IPS DF 19.7 (cell line): ENCODE results near the gene KTN1.

Experiments
- DNase-seq: peaks from one replicate; pipeline ENCODE4 v3.0.0-alpha.2; 2013; ENCODE audit warnings: low read depth, low spot score

The KTN1 gene

DNA sequence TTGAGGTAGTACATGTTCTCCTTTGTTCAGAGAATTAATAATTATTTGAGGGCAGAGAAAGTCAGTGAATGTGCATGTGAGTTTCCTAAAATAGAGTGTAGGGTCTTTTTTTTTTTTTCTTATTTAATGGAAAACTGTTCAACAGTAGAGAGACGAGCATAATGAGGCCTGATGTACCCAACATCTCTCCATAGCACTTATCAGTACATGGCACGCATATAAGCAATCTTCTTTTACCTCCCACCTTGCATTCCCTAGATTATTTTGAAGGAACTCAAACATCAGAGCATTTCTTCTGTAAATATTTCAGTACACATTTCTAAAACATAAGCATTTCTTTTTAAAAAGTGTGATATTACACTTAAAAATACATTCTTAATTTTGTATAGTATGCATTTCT lies 87.8 kb downstream of the KTN1 start:
- DNase-seq: no peak

DNA sequence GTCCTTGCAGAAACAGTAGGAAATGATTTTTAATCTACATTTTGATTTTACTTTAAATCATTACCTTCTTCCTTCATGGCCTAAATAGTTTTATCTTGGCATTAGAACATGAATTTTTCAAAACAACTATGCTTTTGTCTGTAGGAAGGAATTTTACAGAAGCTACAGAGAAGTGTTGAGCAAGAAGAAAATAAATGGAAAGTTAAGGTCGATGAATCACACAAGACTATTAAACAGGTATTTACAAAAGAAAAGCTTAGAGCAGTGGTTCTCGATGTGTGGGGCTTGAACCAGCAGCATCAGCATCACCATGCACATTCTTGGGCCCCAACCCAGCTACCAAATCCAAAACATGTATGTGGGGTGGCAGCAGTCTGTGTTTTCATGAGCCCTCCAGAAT lies 91.6 kb downstream of the KTN1 start:
- DNase-seq: no peak

DNA sequence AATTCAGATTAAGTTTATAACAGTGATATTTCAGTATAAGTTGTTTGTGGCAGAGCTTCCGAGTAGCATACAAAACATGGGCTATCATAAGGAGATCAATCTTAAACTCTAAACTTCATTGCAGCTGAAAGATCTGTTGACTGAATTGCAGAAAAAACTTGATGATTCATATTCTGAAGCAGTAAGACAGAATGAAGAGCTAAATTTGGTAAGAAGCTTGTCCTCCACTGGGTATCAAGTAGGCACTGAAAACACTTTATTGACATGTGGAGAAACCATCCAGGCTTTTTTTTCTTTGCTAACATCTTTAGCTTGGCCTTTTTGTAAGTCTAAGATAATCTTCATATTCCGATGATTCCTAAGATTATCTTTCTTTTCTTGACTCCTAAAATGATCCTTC lies 93.0 kb downstream of the KTN1 start:
- no peak for DNase-seq

DNA sequence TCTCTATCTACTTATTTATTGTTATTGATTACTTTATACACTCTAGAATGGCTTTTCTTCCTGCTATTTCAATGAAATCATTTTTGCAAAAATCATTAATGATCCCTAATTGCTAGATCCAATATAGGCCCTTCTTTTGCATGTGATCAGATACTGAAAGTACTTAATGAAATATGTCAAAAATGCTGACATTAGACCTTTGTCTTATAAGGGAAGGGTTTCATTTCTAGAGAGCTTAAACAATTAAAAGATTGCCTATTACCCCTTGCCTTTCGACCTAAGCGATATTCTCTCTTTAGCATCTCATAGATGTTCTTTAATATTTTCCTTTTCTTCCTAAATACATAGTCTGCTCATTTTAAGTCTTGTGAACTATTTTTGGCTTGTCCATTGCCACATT lies 101.1 kb downstream of the KTN1 start:
- no peak for DNase-seq

DNA sequence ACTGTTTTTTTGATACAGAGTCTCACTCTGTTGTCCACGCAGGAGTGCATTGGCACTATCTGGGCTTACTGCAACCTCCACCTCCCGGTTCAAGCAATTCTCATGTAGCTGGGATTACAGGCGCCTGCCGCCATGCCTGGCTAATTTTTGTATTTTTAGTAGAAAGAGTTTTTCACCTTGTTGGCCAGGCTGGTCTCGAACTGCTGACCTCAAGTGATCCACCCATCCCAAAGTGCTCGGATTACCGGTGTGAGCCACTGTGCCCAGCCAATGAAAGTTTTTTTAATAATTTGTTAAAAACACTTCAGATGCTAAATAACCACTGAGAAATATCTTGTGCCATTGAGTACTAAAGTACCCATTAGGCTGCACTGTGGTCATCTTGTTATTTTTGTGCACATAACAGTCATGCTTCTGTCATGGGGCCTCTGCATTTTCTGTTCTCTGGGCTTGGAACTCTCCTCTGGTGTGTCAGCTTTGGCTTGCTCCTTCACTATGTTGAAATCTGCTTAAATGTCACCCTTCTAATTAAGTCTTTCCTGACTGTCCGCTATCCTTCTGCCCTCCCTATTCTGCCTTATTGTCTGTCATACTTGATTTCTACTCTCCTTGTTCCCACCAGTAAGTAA lies 105.1 kb downstream of the KTN1 start:
- no peak for DNase-seq

DNA sequence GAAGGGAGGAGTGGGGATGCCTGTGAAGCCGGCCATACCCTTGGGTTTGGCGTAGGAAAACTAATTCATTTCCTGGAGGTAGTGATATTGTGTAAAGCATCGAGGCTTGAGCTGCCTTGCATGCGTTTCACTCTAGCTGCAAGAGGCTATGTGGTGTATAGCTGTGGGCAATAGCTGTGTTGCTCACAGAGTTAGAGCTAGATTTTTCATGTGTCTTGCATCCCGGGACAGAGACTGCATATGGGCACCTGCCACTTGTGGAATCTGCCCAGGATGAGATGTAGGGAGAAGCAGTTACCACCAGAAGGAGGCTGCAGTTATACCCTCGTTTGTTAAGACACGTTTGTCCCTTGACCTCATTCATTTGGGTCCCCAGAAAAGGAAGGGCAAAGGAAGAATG lies 106.7 kb downstream of the KTN1 start:
- no peak for DNase-seq

DNA sequence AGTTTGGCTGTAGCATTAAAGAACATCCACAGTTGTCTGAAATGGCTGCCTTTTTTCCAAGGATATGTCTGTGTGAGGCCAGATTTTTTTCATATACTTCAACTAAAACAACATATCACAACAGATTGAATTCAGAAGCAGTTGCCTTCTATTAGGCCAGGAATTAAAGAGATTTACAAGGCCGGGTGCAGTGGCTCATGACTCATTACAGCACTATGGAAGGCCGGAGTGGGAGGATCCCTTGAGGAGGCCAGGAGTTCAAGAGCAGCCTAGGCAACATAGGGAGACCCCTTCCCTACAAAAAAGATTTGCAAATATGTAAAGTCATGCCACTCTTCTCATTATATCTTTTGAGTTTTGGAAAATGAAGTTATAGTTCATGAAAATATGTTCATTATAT lies 108.6 kb downstream of the KTN1 start:
- DNase-seq: no peak

DNA sequence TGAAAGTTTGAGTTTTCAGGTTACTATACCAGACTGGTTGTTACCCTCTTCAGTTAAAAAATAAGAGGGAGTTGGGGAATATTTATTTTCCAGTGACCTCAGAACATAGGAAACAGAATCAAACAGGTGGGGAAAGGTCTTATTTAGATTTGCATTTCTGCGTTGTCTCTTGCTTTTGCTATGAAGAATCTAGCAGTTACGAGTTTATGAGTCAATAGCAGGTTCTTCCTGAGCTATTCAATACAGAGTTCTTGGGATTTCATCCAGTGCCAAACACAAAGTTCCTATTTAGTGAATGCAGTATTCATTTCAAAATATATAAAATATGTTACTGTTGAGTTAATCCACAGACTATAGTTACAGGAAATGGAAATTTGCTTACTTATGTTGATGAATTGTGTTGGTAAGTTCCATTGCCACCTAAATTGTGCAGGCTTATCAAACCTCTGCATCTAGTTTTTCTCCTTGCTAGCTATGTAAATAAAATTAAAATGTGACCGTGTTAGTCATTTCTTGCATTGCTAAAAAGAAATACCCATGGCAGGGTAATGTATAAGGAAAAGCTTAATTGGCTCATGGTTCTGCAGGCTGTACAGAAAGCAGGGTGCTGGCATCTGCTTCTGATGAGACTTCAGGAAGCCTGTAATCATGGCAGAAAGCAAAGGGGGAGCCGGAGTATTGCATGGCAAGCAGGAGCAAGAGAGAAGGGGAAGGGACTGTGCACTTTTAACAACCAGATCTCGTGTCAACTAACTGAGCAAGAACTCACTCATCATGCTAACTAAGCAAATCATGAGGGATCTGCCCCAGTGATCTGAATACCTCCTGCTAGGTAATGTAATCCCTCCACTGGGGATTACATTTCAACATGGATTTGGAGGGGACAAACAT lies 110.2 kb downstream of the KTN1 start:
- no peak for DNase-seq

DNA sequence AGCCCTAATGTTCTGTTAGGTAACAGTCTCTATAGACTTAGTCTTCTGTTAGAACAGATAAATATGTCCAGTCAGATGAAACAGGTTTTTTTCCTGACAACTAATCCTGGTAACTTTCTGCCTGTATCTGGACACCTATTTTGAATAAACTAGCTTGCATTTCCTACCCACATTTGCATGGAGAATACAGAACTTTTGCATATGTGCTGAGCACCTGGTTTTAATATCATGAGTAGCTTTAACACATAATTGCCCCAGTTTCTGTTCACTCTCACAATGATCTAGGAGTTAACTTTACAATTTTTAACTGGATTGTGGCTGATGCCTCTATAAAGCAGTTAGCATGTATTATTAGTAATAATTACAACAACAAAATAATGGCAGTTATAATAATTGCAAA lies 111.7 kb downstream of the KTN1 start:
- no peak for DNase-seq

DNA sequence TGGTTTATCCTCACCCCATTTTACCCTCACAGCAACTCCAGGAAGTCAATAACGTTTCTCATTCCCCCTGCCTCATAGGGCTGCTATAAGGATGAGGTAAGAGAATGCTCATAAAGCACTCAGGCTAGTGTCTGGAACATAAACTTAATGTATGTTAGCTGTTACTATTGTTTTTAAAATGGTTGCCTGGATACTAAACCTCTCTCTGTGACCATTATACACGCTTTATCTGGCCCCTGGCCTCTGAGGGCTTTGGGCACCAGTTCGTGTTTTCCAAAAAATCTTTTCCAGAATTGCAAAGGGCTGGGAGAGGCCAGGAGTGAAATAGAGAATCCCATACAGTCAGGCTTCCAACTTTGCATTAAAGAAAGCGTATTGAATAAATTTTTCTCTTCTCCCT lies 113.9 kb downstream of the KTN1 start:
- DNase-seq: no peak

DNA sequence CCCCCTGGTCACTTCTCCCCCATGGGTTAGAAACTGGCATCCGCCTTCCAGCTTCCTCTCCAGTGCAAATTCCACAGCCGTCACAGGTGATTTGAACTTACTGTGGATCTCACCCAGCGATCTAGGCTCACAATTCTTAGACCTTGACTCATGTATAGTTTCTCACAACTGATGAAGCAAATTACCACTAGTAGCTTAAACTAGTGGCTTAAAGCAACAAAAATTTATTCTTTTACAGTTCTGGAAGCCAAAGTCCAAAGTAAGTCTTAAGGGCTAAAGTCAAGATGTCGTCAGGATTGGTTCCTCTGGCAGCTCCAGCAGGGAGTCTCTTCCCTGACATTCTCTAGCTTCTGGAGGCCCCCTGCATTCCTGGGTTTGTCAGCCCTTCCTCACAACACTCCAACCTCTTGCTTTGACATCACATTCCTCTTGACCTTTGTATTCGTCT lies 117.4 kb downstream of the KTN1 start:
- DNase-seq: no peak

DNA sequence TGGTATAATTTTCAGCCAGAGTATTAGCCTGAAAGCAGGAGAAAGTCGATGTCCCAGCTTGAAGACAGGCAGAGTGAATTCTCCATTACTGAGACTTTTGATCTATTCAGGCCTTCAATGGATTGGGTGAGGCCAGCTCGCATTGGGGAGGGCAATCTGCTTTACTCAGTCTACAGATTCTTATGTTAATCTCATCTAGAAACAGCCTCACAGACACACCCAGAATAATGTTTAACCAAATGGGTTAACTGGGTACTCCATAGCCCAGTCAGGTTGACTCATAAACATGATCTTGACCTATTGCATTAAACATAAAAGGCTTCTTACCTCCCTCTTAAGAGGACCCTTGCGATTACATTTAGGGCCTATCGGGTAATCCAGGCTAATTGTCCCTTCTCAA lies 118.0 kb downstream of the KTN1 start:
- DNase-seq: no peak

DNA sequence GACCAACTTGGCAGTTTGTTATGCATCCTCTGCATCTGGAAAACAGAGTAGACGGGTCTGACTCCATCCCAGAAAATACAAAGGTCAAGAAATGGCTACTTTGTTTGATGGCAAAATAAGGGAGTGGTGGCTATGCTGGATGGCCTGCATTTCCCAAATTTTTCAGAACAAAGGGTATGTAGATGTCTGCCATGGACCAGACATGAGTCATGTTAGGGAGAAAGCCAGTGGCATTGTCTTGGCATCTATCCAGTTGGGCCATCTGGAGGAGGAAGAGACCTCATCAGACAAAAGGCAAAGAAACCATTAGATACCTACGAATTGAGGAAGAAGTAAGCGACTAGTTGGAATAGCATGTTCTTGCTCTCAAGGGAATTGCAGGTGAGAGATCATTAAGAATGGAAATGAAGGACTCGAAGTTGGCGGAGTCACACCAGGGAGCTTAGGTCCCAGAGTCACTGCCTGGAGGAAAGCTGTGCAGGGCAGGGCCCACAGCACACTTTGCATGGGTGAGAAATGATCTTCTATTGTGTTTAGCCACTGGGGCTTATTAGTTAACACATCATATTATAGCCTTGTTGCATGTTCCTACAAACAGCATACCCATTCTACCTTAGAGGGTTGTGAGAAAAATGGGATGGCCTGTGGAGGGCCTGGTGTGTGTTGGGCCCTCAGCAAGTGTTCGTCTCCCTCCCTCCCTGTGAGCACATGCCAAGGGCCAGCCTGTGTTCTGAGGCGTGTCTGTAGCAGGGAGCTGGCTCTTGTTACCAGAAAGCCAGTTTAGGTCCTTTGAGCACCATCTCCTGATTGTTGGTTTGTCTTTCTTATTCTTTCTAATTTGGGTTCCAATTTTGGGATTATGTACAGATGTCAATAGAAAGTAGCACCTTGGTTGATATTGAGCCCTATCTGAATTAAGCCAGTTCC lies 119.4 kb downstream of the KTN1 start:
- peak; percentile 70 for DNase-seq

DNA sequence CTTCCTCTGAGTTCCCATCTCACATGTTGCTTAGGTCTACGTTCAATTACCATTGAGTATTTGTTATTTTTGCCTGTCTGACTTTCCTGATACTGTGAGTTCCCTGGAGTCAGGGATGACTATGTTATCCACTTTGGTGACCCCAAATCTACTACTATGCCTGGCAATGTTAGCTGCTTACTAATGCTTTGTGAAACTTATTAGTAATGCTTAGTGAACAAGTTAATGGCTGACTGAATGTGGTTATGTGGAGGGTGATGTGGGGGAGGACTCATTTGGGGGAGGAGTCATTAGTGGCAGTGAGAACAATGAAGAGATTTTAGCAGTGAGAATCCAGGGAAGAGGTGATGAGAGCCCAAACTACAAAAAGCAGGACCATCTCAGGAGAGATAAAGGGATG lies 121.6 kb downstream of the KTN1 start:
- no peak for DNase-seq

DNA sequence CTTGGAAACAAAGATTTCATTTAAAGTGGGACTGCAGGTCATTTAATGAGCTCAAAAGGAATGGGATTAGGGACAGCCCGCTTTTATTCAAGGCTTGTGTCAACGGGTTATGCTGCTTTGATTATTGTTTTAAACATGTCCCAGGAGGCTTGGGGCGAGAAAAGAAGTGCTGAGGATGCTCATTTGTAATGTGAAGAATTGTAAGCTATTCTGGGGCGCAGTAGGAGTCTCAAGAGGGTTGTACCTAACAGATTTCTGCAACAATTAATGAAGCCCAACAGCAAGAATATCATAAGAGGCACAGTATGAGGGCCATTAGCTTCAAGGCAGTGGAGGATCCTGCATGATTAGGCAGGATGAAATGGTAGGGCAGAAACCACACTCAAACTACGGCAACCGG lies 122.5 kb downstream of the KTN1 start:
- DNase-seq: no peak

DNA sequence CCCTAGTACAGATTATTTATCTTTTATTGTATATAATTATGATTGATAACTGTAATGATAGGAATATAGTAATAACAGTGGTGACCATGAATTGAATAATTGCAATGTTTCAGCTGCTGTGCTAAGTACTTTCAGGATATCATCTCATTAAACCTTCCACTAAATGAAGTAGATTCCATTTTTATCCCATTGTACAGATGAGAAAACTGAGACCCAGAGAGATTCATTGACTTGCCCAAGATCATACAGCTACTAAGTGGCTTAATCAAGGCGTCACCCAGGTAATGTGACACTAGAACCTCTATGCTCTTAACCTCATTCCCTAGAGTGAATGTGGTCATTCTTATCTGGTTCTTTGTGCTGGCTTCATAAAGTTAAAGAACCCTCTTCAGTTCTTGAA lies 124.6 kb downstream of the KTN1 start:
- DNase-seq: no peak

DNA sequence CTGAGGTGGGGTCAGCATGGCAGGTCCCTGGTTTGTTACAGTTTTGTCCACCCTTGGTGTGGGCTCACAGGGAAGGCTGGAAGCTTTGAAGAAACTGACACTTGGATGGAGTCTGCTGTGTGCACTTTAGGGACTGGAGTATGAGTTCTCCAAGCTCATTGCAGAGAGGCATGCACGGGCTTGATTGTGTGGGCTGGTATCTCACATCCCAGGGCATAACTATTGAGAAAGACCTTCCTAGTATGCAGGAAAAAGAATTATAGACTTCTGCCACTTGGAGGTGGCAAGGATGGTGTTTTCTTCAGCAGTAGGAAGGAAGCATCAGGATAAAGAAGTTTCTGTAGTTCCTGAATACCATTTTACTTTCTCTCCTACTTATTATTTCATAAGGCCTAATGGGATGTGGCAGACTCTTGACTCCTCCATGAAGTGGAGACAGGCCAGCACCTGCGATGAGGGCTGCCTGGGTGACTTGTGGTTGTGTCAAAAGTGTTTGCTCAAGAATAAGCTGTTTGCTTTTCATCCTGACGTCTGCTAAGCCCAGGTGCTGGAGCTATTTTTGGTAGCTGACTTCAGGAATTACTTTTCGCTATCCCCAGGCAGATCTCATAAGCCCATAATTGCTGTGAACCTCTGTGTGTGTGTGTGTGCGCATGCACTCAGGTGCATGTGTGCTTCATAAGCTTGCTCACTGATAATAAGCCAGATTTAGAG lies 125.8 kb downstream of the KTN1 start:
- no peak for DNase-seq

DNA sequence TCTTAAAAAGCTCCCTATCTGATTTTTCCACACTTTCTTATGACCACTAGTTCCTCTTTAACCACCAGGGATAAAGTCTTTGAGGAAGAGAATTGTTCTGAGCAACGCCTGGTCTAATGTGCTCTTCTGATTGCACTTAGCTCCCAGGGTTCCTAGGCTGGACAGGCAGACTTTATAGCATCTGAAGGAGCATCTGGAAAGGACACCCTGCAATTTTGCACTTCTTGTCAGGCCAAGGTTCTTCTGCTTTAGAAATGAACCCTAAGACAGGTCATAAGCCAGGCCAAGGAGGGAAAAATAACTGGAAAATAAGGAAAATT lies 126.3 kb downstream of the KTN1 start:
- DNase-seq: no peak

DNA sequence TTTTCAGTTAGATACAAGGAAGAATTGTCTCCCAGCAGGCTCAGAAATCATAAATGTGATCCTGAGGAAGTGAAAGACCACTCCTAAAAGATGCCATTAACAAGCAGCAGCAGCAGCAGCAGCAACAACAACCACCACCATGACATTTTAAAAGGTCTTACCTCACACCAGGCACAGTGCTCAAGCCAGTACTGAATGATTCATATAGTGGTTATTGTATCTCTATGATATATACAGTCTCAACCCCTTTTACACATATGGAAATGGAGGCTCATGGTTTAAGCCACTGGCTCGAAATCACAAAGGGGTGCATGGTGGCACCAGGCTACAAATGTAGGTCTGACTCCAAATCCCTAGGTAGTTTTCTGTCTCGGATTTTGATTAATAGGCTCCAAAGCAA lies 126.9 kb downstream of the KTN1 start:
- no peak for DNase-seq

DNA sequence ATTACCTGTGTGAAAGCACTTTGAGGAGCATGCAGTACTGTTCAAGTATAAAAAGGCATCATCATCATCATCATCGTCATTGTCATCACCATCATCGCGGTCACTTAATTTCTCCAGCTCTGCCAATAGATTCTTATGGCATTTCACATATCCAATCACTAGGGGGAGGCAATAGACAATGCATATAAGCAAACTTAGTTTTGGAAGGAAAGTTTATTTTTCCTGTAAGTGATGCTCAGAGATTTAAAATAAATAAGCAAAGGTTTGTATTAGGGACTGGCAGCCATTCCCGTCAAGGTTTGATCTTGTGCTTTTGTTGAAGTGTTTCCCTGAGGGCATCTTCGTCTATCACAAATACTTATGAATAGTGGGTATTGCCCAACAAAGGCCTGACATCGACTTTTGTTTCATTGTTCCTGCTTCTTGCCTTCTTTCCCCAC lies 127.4 kb downstream of the KTN1 start:
- DNase-seq: no peak

DNA sequence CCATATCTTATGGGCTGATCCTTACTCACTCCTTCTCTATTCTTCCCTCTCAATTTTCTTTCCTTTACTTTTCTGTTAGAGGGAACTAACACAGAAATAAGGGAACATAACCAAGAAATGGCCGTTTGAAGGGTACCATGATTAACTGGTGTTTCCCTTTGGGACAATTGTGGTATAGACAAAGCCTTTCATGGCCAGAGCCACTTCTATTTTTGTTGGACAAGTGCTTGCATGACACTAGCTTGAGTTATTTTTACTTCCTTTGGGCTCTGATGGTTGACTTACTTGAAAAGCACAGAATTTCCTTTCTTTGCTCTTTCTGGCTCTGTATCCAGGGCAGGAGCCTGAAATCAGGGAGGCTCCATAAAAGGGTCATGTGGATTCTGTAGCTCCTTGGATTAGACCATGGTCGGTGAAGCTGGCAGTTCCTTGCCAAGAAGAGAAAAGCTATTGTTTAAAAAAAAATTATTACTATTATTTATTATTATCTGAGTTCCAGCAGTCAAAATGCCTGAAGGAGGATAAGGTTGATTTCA lies 130.6 kb downstream of the KTN1 start:
- DNase-seq: no peak
